Measurements from ENCODE around the gene ZNF747.

The ZNF747 gene

GRCh38 chr16:30518552-30518951, 16.1 kb downstream of the ZNF747 start:
- TF ChIP-seq, protein P1, sequence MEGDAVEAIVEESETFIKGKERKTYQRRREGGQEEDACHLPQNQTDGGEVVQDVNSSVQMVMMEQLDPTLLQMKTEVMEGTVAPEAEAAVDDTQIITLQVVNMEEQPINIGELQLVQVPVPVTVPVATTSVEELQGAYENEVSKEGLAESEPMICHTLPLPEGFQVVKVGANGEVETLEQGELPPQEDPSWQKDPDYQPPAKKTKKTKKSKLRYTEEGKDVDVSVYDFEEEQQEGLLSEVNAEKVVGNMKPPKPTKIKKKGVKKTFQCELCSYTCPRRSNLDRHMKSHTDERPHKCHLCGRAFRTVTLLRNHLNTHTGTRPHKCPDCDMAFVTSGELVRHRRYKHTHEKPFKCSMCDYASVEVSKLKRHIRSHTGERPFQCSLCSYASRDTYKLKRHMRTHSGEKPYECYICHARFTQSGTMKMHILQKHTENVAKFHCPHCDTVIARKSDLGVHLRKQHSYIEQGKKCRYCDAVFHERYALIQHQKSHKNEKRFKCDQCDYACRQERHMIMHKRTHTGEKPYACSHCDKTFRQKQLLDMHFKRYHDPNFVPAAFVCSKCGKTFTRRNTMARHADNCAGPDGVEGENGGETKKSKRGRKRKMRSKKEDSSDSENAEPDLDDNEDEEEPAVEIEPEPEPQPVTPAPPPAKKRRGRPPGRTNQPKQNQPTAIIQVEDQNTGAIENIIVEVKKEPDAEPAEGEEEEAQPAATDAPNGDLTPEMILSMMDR (IDR thresholded peaks at IDR 0.05): no peak

GRCh38 chr16:30515275-30515674, 19.4 kb downstream of the ZNF747 start:
- TF ChIP-seq, protein P1 (IDR thresholded peaks at IDR 0.05): no peak

- TF ChIP-seq, protein P1 (IDR thresholded peaks at IDR 0.05): no peak
Observed at GRCh38 chr16:30511509-30511908, 23.1 kb downstream of the ZNF747 start.

DNA sequence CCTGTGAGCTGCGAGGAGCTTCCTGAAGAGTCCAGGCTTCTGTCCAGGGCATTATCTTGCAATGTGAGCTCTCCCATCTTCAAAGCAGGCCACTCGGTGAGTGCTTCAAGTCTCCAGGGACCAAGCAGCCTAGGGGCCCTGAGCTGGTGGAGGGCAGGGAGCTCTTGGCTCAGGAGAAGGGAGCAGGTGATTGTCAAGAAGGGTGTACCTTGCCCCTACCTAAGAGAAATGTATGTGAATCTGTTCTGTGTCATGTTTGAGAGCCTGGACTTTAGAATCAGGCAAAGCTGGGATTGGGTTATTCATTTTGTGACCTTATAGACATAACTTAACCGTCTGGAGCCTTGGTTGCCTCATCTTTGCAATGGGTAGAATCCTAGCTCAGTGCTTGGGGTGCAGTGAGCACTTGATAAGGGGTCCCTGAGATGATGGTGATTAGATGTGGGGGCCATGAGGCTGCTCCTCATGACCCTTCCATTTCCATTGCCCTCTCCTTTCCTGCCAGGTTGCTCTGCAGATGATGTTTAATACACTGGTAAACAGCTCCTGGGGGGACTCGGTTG, 24.2 kb downstream of the ZNF747 start:
- TF ChIP-seq, protein P1 (IDR thresholded peaks at IDR 0.05): no peak

GRCh38 chr16:30509081-30509765, 25.4 kb downstream of the ZNF747 start:
- TF ChIP-seq, protein P1 (IDR thresholded peaks at IDR 0.05): no peak

DNA sequence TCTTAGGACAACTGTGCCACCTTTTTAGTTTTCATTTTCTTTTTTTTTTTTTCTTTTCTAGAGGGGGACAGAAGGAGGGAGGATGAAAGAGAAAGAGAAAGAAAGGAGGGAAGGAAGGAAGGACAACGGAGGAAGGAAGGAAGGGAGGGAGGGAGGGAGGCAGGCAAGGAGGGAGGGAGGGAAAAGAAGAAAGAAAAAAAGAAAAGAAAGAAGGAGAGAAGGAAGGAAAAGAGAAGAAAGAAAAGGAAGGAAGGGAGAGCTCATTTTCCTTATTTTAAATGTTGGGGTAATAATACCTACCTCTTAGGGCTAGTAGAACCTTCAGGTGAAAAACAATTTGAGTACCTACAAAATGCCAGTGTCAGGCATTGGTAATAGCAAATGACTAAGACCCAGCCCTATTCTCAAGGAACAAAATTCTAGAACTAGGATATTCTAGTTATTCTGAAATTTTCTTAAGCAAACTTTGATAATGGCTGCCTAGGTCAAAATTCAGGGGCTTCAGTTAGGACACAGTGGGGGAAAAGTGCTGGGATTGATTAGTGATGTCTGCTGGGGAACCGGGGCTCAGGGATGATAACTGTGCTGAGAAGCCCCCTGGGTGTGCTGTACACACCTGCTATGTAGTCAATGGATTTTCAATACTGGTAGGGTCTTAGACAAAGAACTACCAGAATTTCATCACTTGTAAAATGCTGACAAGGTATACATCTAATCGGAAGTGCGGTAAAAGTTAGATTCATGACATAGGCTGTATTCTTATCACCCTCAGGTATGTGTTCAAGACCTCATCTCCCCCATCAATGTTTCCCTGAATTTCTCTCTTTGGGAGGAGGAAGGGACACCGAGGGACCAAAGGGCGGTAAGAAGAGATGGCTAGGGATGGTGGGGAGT, 31.0 kb downstream of the ZNF747 start:
- TF ChIP-seq, protein P1 (IDR thresholded peaks at IDR 0.05): no peak

- TF ChIP-seq, protein P1 (IDR thresholded peaks at IDR 0.05): no peak
Observed at GRCh38 chr16:30499284-30499683, 35.4 kb downstream of the ZNF747 start.

Data from LNCAP (cell line).